GM19193 (cell line): ENCODE measurements around the gene DSCAM.

Experiments used
- POLR2A ChIP-seq: IDR thresholded peaks from 4 replicates; pipeline ENCODE4 v1.6.1; 2011; ENCODE audit not compliant: insufficient read depth, insufficient read length; ENCODE audit errors: extremely low read depth

The DSCAM gene

DNA sequence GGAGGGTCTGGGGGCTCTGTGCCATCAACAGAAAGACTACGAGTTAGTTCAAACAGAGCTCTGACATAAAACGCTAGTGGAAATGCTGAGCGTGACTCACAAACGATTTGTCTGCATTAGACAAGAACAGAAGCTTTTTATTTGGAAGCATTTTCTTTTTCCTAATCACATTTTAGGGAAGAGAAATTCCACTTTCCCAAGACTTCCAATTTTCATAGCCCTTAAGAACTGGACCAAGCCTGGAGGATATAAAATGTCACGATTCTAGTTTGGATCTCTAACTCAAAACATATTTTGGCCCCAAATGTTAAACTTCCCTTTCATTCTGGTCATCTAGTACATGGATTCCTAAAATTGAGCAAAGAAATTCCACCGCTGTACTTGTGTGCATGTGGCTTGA is 659.7 kb downstream of the DSCAM start:
- TF ChIP-seq POLR2A: no peak

DNA sequence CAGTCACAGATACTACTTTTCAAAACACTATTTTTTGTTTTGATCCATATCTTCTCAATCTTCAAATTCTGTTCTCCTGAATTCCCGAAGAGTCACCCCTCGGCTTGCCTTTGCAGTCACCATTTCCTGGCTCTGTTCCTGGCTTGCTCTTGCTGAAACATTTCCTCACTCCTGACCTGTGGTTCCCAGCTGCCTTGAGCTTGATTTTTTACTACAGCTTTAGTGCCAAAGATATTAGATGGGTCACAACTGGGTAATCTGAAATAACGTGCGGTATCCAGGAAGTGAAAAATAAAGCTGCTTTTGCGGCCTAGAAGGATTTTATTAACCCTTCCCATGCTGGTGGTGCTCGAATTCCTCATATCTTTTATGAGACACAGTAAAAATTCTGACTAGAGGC is 660.9 kb downstream of the DSCAM start:
- TF ChIP-seq POLR2A: no peak

GRCh38 chr21:40185208-40185607 is 661.8 kb downstream of the DSCAM start:
- no peak for TF ChIP-seq POLR2A

DNA sequence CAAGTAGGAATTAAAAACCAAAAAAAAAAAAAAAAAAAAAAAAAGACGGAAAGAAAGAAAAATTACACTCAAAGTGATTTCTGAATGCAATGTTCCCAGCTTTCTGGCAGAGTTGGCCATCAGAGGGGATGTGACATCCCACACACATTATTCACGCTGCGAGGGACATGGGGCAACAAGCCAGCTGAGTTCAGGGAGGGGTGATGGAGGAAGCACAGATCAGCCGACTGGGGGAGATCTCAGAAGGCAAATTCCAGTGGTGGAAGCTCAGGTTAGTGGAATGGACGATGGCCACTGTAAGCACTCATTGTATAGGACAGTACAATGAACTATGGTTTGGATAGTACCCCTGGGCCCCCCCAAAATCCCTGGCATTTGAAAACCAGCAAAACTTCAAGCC is 667.8 kb downstream of the DSCAM start:
- no peak for TF ChIP-seq POLR2A

DNA sequence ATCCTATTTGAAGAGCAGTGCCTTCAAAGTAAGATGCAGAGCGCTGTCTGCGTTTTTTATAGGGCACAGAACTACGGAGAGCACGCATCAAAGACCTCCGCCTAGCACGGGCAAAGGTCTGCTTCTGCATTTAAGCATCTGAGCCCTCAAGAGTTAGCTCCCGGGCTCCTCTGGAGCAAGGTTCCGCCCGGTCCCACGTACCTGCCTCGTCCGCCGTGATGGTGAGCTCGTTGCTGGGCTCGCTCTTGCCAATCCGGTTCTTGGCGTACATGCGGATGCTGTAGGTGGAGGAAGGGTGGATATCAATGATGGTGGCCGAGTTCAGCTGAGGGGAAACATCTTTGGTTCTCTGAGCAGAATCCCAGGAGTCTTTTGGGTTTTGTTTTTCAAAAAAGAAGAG is 668.2 kb downstream of the DSCAM start:
- no peak for TF ChIP-seq POLR2A

- no peak for TF ChIP-seq POLR2A
These were observed 669.0 kb downstream of the DSCAM start for GRCh38 chr21:40177979-40178378.

- TF ChIP-seq POLR2A: no peak
These were observed 670.2 kb downstream of the DSCAM start for GRCh38 chr21:40176724-40177123.

- no peak for TF ChIP-seq POLR2A
These were observed 673.1 kb downstream of the DSCAM start for GRCh38 chr21:40173816-40174215.

DNA sequence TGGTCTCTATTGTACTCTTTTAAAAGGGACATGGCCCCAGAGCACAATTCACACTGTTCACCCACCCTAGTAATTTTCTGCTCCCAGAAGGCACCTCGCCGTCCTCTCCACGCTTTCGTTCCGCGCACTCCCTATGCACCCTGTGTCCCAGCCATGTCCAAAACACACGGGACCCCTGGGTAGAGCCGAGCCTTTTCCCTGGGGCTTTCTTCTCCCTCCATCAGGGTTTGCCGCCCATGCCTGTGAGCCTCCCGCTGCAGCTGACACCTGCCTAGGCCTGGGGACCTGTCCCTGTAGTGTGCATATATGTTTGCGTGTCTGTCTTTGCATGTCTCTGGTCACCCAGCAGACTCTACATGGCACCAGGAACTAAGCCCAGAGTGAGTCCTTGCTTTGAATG is 677.0 kb downstream of the DSCAM start:
- no peak for TF ChIP-seq POLR2A

DNA sequence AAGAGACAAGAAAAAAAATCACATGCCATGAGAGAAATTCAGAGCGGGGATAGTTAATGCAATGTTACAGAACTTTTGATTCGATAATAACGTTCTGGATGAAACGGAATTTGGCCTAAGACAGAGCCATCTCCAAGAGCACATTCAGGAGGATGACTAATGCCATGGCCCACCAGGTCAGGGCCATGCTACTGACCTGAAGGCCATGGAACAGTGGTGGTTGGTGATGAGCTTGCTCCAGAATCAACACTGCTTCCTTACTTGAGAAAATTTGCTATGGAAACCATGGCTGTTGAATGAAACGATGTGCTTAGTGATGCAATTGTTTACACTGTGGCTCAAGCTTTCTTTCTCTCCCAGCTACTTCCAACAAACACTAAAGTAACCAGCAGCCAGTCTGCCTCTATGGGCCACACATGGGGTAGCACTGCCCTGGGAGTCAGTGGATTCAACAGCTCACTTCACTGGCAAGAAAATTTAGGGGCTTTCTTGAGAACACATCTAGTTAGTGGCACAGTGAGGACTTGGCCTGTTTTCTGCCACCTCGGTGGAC is 680.6 kb downstream of the DSCAM start:
- TF ChIP-seq POLR2A: no peak

DNA sequence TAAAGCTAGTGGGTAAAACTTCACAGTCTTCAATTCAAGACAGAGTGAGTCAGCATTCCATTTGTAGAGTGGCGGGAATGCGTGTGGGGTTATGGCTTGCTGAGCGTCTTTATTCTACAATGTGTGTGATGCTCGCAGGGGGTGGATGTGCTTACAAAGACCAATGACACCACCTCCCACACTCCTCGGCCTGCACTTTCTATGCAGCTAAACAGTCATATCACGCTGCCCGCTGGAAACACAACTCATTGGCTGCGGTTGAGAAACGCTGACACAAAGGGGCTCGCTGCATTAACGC is 681.2 kb downstream of the DSCAM start:
- no peak for TF ChIP-seq POLR2A

DNA sequence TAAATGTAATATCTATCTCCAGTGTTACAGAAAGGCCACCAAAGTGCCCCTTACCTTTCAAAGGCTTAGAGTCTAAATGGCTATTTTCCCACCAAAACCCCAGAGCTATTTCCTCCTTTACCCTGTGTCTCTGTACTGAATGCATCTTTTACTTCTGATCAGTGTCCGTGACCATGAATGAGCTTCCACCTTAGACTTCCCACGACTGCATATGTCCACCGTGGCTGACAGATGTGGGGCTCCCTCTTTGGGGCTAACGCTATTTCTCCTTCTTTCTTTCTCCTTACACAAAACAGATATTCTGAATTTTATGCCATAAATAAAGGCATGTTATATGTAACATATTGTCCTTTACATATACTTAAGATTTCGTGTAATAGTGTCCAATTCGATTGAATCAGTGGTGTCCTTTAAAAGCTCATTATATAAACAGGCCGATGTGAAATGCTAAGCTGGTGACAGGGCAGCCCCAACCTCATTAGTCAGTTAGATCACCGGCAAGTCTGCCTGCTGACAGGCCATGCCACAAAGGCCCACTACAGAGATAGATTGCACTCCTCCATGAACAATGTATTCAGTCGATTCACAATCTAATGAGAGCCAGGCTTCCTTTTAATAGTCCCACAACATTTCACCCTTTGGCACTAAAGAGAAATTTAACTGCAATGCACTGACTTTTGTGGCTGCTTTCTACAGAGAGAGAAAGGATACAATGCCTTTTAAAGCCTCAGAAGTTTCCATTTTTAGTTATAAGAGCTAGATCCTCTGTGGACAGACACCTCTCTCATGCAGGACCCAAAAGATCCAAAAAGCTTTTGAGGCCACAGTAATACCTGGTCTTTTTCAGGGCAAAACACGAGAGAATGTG is 681.8 kb downstream of the DSCAM start:
- no peak for TF ChIP-seq POLR2A

- TF ChIP-seq POLR2A: no peak
These were observed 684.9 kb downstream of the DSCAM start for GRCh38 chr21:40162075-40162474.

DNA sequence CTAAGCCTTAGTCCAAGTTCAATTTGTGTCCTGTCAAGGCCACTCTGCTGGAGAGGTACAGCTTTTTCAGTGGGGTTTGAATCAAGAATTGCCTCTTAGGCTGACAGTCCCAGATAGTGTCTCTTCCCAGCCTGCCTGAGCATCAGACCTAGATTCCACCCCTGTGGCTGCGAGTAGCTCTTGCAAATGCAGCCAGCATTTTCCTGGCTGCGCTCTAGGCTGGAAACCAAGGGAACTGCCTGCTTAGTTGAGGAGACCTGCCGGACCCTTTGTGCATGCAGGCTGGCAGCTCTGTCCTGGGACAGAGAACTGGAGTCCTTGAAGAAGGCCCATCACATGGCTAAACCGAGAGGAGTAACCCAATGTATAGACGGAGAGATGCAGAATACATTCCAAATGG is 686.0 kb downstream of the DSCAM start:
- TF ChIP-seq POLR2A: no peak

- no peak for TF ChIP-seq POLR2A
These were observed 688.6 kb downstream of the DSCAM start for GRCh38 chr21:40158366-40158765.

DNA sequence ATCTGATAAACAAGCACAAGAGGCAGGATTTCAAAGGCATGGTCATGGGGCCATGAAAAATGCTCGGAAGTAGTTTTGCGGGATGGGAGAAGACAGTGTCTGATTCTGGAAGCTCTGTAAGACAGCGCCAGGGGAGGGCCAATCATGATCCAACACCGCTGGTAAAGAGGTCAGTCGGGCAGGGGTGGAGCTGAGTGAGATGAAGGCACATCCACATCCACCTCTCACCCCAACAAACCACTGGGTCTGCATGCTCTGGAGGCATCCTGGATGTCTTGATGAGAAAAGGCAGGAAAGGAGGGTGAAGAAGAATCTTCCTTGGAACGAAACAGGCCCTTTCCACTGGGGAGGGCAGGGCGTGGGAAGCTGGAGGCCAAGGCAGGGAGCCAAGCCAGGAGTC is 691.4 kb downstream of the DSCAM start:
- TF ChIP-seq POLR2A: no peak

- TF ChIP-seq POLR2A: no peak
These were observed 693.6 kb downstream of the DSCAM start for GRCh38 chr21:40153351-40153750.
